HL-60 (cell line): ENCODE measurements around the gene CRISP1.
"Not testable (repeated sequence)": the region's sequence is repeated elsewhere in the genome, so short reads cannot be mapped to it uniquely, and the experiment has no call there.

ENCODE experiments used
- DNase-seq, 2 experiments: peaks; one replicate each; pipeline ENCODE4 v3.0.0-alpha.2; 2010 to 2020; ENCODE audit warnings: low read depth in 1 of 2, low spot score in 1 of 2
- H3K27ac ChIP-seq: fragments of 250-450 bp; sonication (Bioruptor Pico); replicated peaks from 2 replicates; pipeline ENCODE4 v1.5.1; 2020; ENCODE audit warnings: mild to moderate bottlenecking, moderate library complexity
- H3K27me3 ChIP-seq: fragments of 250-450 bp; sonication (Bioruptor Pico); 2 replicates; pipeline ENCODE4 v1.5.1; 2021; ENCODE audit warnings: mild to moderate bottlenecking, moderate library complexity; ENCODE audit not compliant: insufficient read depth, poor library complexity, severe bottlenecking
- H3K4me3 ChIP-seq: replicated peaks from 2 replicates; pipeline ENCODE4 v1.5.1; 2011; ENCODE audit warnings: mild to moderate bottlenecking, control low read depth, low read length; ENCODE audit not compliant: insufficient read depth
- GABPA ChIP-seq: IDR thresholded peaks from 2 replicates; pipeline ENCODE4 v1.6.1; 2012; ENCODE audit warnings: low read depth
- POLR2AphosphoS5 ChIP-seq: IDR thresholded peaks from 2 replicates; pipeline ENCODE4 v1.6.1; 2012; ENCODE audit warnings: low read depth
- SPI1 ChIP-seq: IDR thresholded peaks from 2 replicates; pipeline ENCODE4 v1.6.1; 2012; ENCODE audit warnings: low read depth, mild to moderate bottlenecking, borderline replicate concordance
- TF ChIP-seq, protein P1 (sequence below): IDR thresholded peaks from one replicate; pipeline ENCODE4 v1.5.1; 2011; ENCODE audit warnings: low read length, control low read depth, inconsistent platforms; ENCODE audit not compliant: insufficient read depth
- TF ChIP-seq, protein P2 (sequence below): IDR thresholded peaks from 2 replicates; pipeline ENCODE4 v1.6.1; 2012; ENCODE audit warnings: low read depth; ENCODE audit not compliant: insufficient replicate concordance

The CRISP1 gene

GRCh38 chr6:49806145-49806544, 60.2 kb downstream of the CRISP1 start:
- no peak overlapping the region for H3K27ac ChIP-seq
- no peaks in the 10 kb centered on the region for H3K27me3 ChIP-seq
- no peak overlapping the region for H3K4me3 ChIP-seq
- DNase-seq: no peak
- TF ChIP-seq, protein P1, sequence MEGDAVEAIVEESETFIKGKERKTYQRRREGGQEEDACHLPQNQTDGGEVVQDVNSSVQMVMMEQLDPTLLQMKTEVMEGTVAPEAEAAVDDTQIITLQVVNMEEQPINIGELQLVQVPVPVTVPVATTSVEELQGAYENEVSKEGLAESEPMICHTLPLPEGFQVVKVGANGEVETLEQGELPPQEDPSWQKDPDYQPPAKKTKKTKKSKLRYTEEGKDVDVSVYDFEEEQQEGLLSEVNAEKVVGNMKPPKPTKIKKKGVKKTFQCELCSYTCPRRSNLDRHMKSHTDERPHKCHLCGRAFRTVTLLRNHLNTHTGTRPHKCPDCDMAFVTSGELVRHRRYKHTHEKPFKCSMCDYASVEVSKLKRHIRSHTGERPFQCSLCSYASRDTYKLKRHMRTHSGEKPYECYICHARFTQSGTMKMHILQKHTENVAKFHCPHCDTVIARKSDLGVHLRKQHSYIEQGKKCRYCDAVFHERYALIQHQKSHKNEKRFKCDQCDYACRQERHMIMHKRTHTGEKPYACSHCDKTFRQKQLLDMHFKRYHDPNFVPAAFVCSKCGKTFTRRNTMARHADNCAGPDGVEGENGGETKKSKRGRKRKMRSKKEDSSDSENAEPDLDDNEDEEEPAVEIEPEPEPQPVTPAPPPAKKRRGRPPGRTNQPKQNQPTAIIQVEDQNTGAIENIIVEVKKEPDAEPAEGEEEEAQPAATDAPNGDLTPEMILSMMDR: no peak
- no peak for TF ChIP-seq POLR2AphosphoS5
- TF ChIP-seq, protein P2, sequence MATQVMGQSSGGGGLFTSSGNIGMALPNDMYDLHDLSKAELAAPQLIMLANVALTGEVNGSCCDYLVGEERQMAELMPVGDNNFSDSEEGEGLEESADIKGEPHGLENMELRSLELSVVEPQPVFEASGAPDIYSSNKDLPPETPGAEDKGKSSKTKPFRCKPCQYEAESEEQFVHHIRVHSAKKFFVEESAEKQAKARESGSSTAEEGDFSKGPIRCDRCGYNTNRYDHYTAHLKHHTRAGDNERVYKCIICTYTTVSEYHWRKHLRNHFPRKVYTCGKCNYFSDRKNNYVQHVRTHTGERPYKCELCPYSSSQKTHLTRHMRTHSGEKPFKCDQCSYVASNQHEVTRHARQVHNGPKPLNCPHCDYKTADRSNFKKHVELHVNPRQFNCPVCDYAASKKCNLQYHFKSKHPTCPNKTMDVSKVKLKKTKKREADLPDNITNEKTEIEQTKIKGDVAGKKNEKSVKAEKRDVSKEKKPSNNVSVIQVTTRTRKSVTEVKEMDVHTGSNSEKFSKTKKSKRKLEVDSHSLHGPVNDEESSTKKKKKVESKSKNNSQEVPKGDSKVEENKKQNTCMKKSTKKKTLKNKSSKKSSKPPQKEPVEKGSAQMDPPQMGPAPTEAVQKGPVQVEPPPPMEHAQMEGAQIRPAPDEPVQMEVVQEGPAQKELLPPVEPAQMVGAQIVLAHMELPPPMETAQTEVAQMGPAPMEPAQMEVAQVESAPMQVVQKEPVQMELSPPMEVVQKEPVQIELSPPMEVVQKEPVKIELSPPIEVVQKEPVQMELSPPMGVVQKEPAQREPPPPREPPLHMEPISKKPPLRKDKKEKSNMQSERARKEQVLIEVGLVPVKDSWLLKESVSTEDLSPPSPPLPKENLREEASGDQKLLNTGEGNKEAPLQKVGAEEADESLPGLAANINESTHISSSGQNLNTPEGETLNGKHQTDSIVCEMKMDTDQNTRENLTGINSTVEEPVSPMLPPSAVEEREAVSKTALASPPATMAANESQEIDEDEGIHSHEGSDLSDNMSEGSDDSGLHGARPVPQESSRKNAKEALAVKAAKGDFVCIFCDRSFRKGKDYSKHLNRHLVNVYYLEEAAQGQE: no peak

DNA sequence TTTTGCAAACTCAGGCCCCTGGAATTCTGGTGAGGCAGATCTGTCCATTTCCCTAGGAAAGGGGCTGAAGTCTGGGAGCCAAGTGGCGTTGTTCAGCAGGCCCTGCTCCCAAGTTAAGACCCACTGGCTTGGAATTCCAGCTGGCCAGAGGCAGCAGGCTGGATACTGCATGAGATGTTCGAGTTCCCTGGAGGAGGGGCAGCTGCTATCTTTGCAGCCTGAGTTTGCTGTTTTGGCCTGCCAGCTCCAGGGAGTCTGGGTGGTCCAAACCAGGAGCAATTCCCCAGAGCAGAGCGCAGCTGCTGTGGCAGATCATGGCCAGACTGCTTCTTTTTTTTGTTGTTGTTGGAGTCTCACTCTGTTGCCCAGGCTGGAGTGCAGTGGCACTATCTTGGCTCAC, 61.1 kb downstream of the CRISP1 start:
- Histone ChIP-seq H3K27me3 (no peaks in the 10 kb centered on the region), H3K27ac (no peak overlapping the region), H3K4me3 (no peak overlapping the region)
- TF ChIP-seq POLR2AphosphoS5 (no peak), GABPA (no peak), SPI1 (no peak)
- TF ChIP-seq, protein P2: no peak
- TF ChIP-seq, protein P1: no peak
- DNase-seq: no peak

- TF ChIP-seq, protein P1: no peak
- TF ChIP-seq SPI1: no peak
Measured at GRCh38 chr6:49801525-49801924, 64.8 kb downstream of the CRISP1 start.

DNA sequence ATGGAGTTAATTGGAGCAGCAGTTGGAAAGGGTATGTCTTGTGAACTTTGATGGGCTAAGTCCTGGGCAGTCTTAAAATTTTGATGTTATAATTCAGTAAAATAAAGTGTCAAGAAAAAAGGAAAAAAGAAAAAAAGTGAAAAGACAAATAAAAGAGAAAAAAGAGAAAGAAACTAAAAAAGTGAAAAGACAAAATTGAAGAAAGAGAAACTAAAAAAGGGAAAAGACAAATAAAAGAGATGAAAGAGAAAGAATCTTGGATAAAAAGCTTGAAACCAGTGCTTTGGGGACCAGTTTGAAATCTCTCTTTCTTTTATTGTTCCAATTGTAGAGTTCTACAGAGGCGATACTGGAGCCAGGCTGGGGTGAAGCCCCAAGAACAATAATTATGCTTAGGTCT, 67.2 kb downstream of the CRISP1 start:
- DNase-seq: no peak
- Histone ChIP-seq H3K27me3 (no peaks in the 10 kb centered on the region), H3K27ac (no peak overlapping the region), H3K4me3 (no peak overlapping the region)
- no peak for TF ChIP-seq SPI1
- no peak for TF ChIP-seq POLR2AphosphoS5
- TF ChIP-seq, protein P1: no peak
- TF ChIP-seq, protein P2: no peak
- TF ChIP-seq GABPA: no peak

More at GRCh38 chr6:49801525-49801924, 64.8 kb downstream of the CRISP1 start:
- Histone ChIP-seq H3K4me3 (no peak overlapping the region), H3K27me3 (no peaks in the 10 kb centered on the region), H3K27ac (no peak overlapping the region)
- DNase-seq: no peak

GRCh38 chr6:49796842-49797455, 69.4 kb downstream of the CRISP1 start:
- not testable (repeated sequence) for H3K27me3 ChIP-seq, H3K27ac ChIP-seq, DNase-seq, H3K4me3 ChIP-seq
